Small intestine (tissue), 7 donors: ENCODE data around the gene PPP1R12C. TPM values are rescaled to one million over a fixed set of nuclear protein-coding genes. Genes with fewer than 3 reads are reported as not detected.

Experiments used
- DNase-seq, 2 donors: peaks; one replicate each; pipeline versions ENCODE4 v3.0.0 to v3.0.0-alpha.2; 2013
- FAIRE-seq: peaks from 2 replicates; lab custom pipeline; 2012; peaks lifted over from hg19 to GRCh38; lab: Jason Lieb, UNC
- H3K27ac ChIP-seq, 3 donors: one replicate each; pipeline ENCODE4 v1.5.1; 2013; ENCODE audit warnings: low read length in 2 of 3, mild to moderate bottlenecking in 2 of 3, control low read depth in 1 of 3, inconsistent platforms in 1 of 3, low read depth in 1 of 3, moderate library complexity in 1 of 3
- H3K27me3 ChIP-seq, 3 donors: one replicate each; pipeline ENCODE4 v1.6.1; 2013; ENCODE audit warnings: low read length in 3 of 3, inconsistent platforms in 1 of 3; ENCODE audit not compliant: control insufficient read depth in 3 of 3, insufficient read depth in 3 of 3
- H3K36me3 ChIP-seq, 3 donors: one replicate each; pipeline ENCODE4 v1.6.1; 2013; ENCODE audit warnings: low read length in 3 of 3, inconsistent platforms in 1 of 3, low read depth in 1 of 3, mild to moderate bottlenecking in 1 of 3, moderate library complexity in 1 of 3; ENCODE audit not compliant: control insufficient read depth in 3 of 3, insufficient read depth in 2 of 3
- H3K4me1 ChIP-seq, 3 donors: one replicate each; pipeline ENCODE4 v1.6.1; 2013; ENCODE audit warnings: low read length in 2 of 3, inconsistent platforms in 1 of 3, low read depth in 1 of 3, mild to moderate bottlenecking in 1 of 3, moderate library complexity in 1 of 3; ENCODE audit not compliant: control insufficient read depth in 3 of 3, insufficient read depth in 2 of 3
- H3K4me3 ChIP-seq, 3 donors: one replicate each; pipeline ENCODE4 v1.5.1; 2013; ENCODE audit warnings: low read length in 3 of 3, control low read depth in 1 of 3, inconsistent platforms in 1 of 3, low read depth in 1 of 3, mild to moderate bottlenecking in 1 of 3, moderate library complexity in 1 of 3
- H3K9me3 ChIP-seq, 2 donors: one replicate each; pipeline ENCODE4 v1.6.1; 2013; ENCODE audit warnings: low read depth in 1 of 2, low read length in 1 of 2; ENCODE audit not compliant: control insufficient read depth in 2 of 2, insufficient read depth in 1 of 2
- WGBS, 3 donors: extraction: QIAGEN DNeasy Blood & Tissue Kit; methylation state at CpG; one replicate each; pipeline ENCODE4 v1.1.7; 2013; 5-methylcytosine and 5-hydroxymethylcytosine counted together
- polyA plus RNA-seq, 4 donors: library from polyadenylated mRNA; stranded (reverse) in 3 of 4; unstranded in 1 of 4; fragments of 200-250 nt in 3 of 4; fragments of 120-200 nt in 1 of 4; gene quantifications; one replicate each; pipeline versions ENCODE4 v1.2.1 to v1.2.3, GENCODE V29; 2013
- donor health status: healthy with polysubstance abuse.
- donor health status: control.
- donor health status: control.
- donor health status: Bipolar disorder and iron deficiency.
- donor health status: healthy.

PPP1R12C gene
- polyA plus RNA-seq, 4 donors = 68.3 to 192 (median 132) TPM

DNA sequence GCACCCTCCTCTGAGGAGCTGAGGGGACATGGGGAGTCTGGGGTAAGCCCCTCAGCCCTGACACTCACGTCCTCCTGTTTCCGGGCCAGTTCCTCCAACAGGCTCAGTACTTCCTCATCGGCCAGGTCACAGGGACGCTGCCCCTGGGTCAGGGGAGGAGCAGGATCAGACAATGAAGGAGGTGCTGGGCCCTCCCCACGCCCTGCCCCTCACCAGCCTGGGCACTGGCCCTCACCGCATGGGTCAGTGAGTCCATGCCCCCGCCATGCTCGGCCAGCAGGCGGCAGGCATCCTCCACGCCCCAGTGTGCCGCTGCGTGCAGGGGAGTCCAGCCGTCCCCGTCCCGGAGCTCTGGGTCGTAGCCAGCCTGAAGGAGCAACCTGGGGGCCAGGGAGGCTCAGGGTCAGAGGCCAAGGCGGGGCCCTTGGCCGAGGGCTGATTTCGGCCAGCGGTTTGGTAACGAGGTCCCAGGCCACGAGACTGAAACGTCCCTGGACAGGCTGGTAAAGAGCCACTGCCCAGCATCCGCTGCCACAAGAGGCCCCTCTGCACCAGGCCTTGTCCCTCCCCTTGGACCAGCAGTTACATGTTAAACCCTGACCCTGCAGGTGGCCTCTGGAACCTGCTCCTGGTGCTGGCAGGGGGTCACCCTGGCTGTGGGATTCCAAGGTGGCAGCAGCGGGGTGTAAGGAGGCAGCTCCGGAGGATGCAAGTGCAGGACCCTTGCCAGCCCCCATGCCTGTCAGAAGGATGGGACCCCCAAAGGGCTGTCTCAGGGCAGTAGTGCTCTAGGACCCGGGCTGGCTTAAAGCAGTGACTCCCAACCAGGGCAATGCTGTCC lies 18.5 kb downstream of the PPP1R12C start:
- Histone ChIP-seq H3K36me3 (peaks cover 2 to 73% (median 12%) of the 10 kb centered on the region in 3 donors), H3K27ac (no peak overlapping the region), H3K9me3 (peaks cover 0 to 6% of the 10 kb centered on the region in 2 donors), H3K4me3 (no peak overlapping the region), H3K27me3 (no peaks in the 10 kb centered on the region), H3K4me1 (no peaks in the 10 kb centered on the region)
- DNase-seq = no peak
- no peak for FAIRE-seq
- 90 to 95% (median 92%) methylated on average over 24 to 27 of the region's 27 CpGs for WGBS, 3 donors

DNA sequence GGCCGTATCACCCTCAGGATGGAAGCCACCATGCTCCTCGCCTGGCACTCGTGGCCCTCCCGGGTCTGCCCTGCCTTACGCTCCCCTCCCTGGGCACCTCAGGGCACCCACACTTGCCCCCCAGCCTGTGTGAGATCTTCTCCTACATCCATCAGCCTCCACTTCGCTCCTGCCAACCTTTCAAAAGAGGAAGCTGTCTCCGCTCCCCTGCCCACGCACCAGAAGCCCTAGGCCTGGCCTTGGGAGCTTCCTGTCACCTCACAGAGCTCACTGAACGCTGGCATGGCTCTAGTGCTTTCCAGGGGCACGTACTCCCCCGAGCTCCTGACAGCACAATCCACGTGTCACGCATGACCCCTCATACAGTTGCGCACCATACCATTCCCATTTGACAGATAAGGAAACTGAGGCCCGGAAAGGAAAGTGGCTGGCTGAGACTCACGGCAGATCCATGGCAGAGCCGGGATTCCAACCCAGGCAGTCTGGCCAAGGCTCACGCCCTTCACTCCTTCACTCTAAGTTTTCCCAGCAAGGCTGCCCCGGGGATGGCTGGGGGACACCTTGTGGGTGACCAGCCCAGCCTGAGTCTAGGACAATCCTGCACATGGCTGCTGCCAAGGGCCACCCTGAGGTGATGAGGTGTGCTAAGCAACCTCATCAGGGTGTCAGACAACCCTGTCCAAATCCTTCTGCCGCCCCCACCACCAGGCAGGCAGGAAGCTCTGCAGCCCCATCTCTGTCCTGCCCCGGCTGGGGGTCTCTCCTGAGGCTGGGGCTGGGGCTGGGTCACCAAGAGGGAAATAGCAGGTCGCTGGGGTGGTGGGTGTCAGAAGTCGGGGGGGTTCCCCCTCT lies 19.3 kb downstream of the PPP1R12C start:
- H3K36me3 ChIP-seq = peaks cover 0 to 67% (median 7%) of the 10 kb centered on the region in 3 donors
- DNase-seq (no peak), FAIRE-seq (no peak)
- H3K4me1 ChIP-seq = no peaks in the 10 kb centered on the region
- WGBS, 3 donors = 92 to 95% (median 93%) methylated on average over 23 of the region's 23 CpGs
- H3K4me3 ChIP-seq = no peak overlapping the region
- no peaks in the 10 kb centered on the region for H3K27me3 ChIP-seq
- H3K9me3 ChIP-seq = peaks cover 0 to 2% of the 10 kb centered on the region in 2 donors
- H3K27ac ChIP-seq = no peak overlapping the region

DNA sequence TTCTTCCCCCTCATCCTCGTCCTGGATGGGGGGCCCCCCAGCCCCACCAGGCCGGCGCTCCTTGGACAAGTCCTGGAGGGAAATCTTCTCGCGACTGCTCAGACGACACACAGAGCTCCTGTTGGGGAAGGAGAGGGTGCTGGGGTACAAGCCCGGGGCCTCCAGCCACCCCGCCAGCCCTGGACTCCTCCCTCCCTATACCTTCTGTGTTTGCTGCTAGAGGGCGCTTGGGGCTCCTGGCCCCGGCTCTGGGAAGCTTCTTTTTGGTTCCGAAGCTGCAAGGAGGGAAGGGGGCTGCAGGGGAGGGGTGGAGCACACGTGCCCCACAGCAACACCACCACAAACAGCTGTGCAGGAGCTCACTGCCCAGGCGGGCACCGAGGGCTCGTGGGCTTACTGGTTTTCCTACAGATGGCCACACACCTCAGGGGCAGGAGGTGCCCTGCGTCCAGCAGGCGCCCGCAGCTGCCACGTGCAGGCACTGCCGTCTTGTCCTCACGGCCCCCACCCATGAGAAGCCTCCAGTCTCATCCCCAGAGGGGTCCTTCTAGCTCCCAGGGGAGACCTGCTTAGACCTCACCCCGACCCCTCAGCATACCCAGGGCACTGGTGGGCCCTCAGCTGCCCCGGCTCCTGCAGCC lies 21.3 kb downstream of the PPP1R12C start:
- 81 to 87% (median 85%) methylated on average over 20 to 23 of the region's 23 CpGs for WGBS, 3 donors

DNA sequence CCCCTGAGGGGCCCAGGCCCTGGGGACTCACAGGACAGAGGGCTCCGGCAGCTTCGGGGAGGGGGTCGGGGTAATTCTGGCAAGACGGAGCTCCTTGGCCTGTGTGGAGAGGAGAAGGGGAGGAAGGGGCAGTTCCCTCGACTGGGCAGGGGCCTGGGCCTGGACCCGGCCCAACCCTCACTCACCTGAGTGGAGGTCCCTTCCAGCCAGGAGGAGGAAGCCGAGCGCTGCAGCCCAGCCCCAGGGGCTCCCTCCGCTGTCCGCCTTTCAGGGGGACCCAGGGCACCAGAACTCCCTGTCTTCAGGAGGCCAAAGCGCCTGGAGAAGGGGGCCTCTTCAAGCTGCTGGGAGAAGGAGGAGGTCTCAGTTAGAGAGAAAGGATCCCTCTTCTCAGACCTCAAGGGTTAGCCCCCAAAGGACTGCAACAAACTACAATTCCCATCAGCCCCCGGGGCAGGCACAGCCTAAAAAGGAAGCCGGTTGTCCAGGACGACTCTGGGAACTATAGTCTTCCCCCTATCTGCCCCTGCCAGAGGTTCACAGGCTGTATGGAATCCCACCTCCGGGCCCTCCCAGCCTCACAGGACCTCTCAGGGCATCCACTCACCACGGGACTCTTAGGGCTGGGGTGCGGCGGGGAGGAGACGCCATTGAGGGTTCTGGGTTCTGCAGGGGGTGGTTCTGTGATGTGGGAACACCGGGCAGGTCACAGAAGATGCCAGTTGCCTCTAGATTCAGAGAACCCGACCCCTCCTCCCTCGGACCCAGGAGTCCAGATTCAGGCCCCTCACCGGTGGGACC lies 22.0 kb downstream of the PPP1R12C start:
- Histone ChIP-seq H3K9me3 (no peaks in the 10 kb centered on the region), H3K27ac (no peak overlapping the region), H3K4me3 (no peak overlapping the region), H3K27me3 (no peaks in the 10 kb centered on the region), H3K36me3 (peaks cover 6 to 74% (median 8%) of the 10 kb centered on the region in 3 donors), H3K4me1 (no peaks in the 10 kb centered on the region)
- DNase-seq (no peak), FAIRE-seq (no peak)
- WGBS, 3 donors = 89 to 91% (median 90%) methylated on average over 21 to 23 of the region's 23 CpGs

More for the DNA sequence above, 21.3 kb downstream of the PPP1R12C start:
- H3K27me3 ChIP-seq = no peaks in the 10 kb centered on the region
- FAIRE-seq (no peak), DNase-seq (no peak)
- H3K4me1 ChIP-seq = no peaks in the 10 kb centered on the region
- H3K9me3 ChIP-seq = no peaks in the 10 kb centered on the region
- no peak overlapping the region for H3K27ac ChIP-seq
- peaks cover 4 to 74% (median 8%) of the 10 kb centered on the region in 3 donors for H3K36me3 ChIP-seq
- no peak overlapping the region for H3K4me3 ChIP-seq

DNA sequence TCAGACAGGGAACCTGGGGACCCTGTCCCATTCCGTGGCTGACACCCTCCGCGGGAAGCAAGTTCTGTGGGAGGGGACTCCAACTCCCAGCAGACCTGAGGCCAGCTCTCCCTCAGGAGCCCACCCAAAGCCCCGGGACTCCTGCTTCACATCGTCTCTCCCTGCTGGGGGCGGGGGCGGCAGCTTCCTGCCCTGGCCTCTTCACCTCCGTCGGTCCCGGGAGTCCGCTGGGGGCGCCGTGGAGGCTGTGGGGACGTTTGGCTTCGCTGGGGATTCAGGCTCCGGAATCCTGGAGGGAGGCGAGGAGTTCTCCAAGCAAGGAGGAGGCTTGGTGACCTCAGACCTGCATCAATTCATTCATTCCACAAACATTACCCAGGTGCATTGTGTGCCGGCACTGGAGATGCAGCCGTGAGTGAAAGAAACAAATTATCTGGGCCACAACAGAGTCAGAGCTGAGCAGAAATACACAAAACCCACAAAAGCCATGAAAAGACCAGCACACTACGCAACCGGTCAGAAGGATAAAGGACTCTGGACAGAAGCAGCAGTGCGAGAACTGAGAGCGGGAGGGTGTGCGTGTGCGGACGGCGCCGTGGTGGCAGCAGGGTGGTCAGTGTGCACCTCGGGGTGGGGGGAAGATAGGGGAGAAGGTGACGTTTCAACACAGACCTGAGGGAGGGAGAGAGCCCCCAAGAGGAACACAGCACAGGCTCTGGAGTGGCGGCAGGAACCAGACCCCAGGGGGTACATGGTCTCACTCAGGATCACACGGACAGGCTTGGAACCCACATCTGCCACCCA lies 22.8 kb downstream of the PPP1R12C start:
- no peaks in the 10 kb centered on the region for H3K9me3 ChIP-seq
- FAIRE-seq = no peak
- no peak overlapping the region for H3K4me3 ChIP-seq
- H3K27me3 ChIP-seq = no peaks in the 10 kb centered on the region
- no peaks in the 10 kb centered on the region for H3K4me1 ChIP-seq
- H3K27ac ChIP-seq = no peak overlapping the region
- WGBS, 3 donors = 90 to 93% (median 92%) methylated on average over 29 to 32 of the region's 32 CpGs
- H3K36me3 ChIP-seq = peaks cover 6 to 68% (median 8%) of the 10 kb centered on the region in 3 donors
- DNase-seq = no peak

DNA sequence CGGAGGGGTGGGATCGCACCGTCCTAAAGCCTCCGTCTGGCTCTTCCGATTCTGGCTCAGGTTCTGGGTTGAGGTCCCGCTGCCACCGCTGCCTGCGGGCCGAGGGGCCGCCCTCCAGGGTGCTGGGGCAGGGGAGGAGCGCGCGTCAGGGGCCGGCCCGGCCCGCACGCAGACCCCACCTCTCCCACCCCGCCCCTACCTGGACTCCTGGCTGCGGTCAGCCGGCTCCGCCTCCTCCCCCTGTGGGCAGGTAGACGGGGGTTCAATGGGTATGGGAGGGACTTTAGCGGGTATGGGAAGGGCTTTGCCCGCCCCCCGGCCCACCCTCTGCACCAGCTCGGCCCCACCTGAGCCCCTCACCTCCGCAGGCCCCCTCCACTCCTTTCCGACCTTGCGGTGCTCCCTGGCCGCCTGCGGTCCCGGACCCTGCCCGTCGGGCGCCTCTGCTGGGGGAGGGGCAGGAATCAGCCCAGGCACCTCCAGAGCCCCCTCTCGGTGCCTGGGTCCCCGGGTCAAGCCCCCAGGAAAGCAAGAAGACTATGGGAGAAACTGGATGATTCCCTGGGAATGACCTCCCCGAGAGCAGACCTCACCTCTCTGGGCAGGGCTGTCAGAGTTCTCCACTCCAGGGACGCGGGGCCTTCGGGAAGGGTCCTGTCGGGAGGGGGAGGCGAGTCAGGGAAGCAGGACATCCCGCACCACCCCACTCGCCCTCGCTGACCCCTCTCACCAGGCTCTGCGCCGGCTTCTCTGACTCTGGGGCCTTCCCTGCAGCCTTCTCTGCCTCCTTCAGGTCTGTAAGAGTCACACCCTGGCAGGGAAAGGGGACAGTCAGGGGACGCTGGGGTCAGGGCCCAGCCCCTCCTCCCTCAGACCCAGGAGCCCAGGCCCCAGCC lies 24.8 kb downstream of the PPP1R12C start:
- H3K4me3 ChIP-seq = no peak overlapping the region
- no peak overlapping the region for H3K27ac ChIP-seq
- peaks cover 0 to 8% (median 0%) of the 10 kb centered on the region in 3 donors for H3K27me3 ChIP-seq
- peaks cover 6 to 62% (median 8%) of the 10 kb centered on the region in 3 donors for H3K36me3 ChIP-seq
- no peaks in the 10 kb centered on the region for H3K9me3 ChIP-seq
- no peak for FAIRE-seq
- 89 to 97% (median 93%) methylated on average over 34 to 49 of the region's 49 CpGs for WGBS, 3 donors
- DNase-seq = no peak
- H3K4me1 ChIP-seq = peaks cover 0 to 8% (median 0%) of the 10 kb centered on the region in 3 donors
